T-helper 1 cell treated with Interleukin-12 subunit alpha and Interleukin-12 subunit beta and Interleukin-4 antibody, amounts not matched to agents 30 ng/mL and 1 ng/mL, for 36 hours (primary cell): Measurements from ENCODE around the gene P4HTM. TPM values are rescaled to one million over a fixed set of nuclear protein-coding genes. Genes with fewer than 3 reads are reported as not detected.

Experiments used
- intact Hi-C: fragments of 100-400 bp; cut with micrococcal nuclease; formaldehyde crosslinking; loops from one replicate; pipeline ENCODE4 v1.15.1; 2024
- total RNA-seq: library from RNA; stranded (reverse); gene quantifications from 2 replicates; pipeline ENCODE4 v1.2.3, GENCODE V29; 2022

P4HTM gene
- total RNA-seq, result 43.3 and 48.9 TPM in 2 replicates

GRCh38 chr3:48989796-48990635, at the start of gene P4HTM:
Gene P4HTM (plus strand): TSS chr3:48990241. CDS start chr3:48990257, 16 bp downstream.
- intact Hi-C loops, result loop anchor here (1.0 kb wide), 2 partner anchors 17 to 31 kb away; partner anchors contain the start of gene WDR6

- intact Hi-C loops, result no loop called here
Observed at GRCh38 chr3:48945432-48945831, 44.6 kb upstream of the P4HTM start.

GRCh38 chr3:48945891-48946549, 44.0 kb upstream of the P4HTM start:
- intact Hi-C loops, result no loop called here

- intact Hi-C loops, result no loop called here
Observed at GRCh38 chr3:48949376-48949717, 40.7 kb upstream of the P4HTM start.

GRCh38 chr3:48950051-48950450, 40.0 kb upstream of the P4HTM start:
- intact Hi-C loops, result no loop called here

- intact Hi-C loops, result loop anchor here (1.0 kb wide), 1 partner anchor 214 kb away; no protein-coding TSS in a partner anchor
Observed at GRCh38 chr3:48951764-48952163, 38.3 kb upstream of the P4HTM start.

- intact Hi-C loops, result loop anchor here (1.0 kb wide), 1 partner anchor 215 kb away; no protein-coding TSS in a partner anchor
Observed at GRCh38 chr3:48952510-48953118, 37.4 kb upstream of the P4HTM start.

- intact Hi-C loops, result no loop called here
Observed at GRCh38 chr3:48957006-48957705, 32.9 kb upstream of the P4HTM start.

- intact Hi-C loops, result no loop called here
Observed at GRCh38 chr3:48960841-48961413, 29.1 kb upstream of the P4HTM start.

- intact Hi-C loops, result no loop called here
Observed at GRCh38 chr3:48962340-48962739, 27.7 kb upstream of the P4HTM start.

- intact Hi-C loops, result no loop called here
Observed at GRCh38 chr3:48962939-48963338, 27.1 kb upstream of the P4HTM start.

- intact Hi-C loops, result no loop called here
Observed at GRCh38 chr3:48963591-48963990, 26.4 kb upstream of the P4HTM start.

GRCh38 chr3:48966367-48966766, 23.7 kb upstream of the P4HTM start:
- intact Hi-C loops, result no loop called here

- intact Hi-C loops, result no loop called here
Observed at GRCh38 chr3:48966876-48967361, 23.1 kb upstream of the P4HTM start.

GRCh38 chr3:48970586-48970985, 19.5 kb upstream of the P4HTM start:
- intact Hi-C loops, result no loop called here

- intact Hi-C loops, result no loop called here
Observed at GRCh38 chr3:48974076-48974864, 15.8 kb upstream of the P4HTM start.

GRCh38 chr3:48979451-48979850, 10.6 kb upstream of the P4HTM start:
- intact Hi-C loops, result no loop called here

- intact Hi-C loops, result no loop called here
Observed at GRCh38 chr3:48980295-48980694, 9.7 kb upstream of the P4HTM start.

GRCh38 chr3:48982016-48982415, 8.0 kb upstream of the P4HTM start:
- intact Hi-C loops, result no loop called here

- intact Hi-C loops, result no loop called here
Observed at GRCh38 chr3:48982686-48983085, 7.4 kb upstream of the P4HTM start.
